Measurements from ENCODE around the gene MAP2K5.
A peak's percentile ranks its signal among the peaks of the same experiment; 100 is the strongest.

Gene MAP2K5

GRCh38 chr15:67834581-67835296 lies 292.2 kb downstream of the MAP2K5 start:
- peaks cover 99% of the 10 kb centered on the region for H3K27me3 ChIP-seq (ENCODE audit: control insufficient read depth, insufficient read depth, low read length)
- H3K9me3 ChIP-seq (ENCODE audit: control insufficient read depth, insufficient read depth, low read length) = no peaks in the 10 kb centered on the region
- H3K27ac ChIP-seq (ENCODE audit: low read depth, low read length) = no peak overlapping the region
- H3K4me3 ChIP-seq (ENCODE audit: low read depth, low read length) = peak overlapping the region; percentile 57
- H3K36me3 ChIP-seq (ENCODE audit: control insufficient read depth, insufficient read depth, low read length) = no peaks in the 10 kb centered on the region
- no peak overlapping the region for H3K9ac ChIP-seq (ENCODE audit: low read depth, low read length)
- peaks cover 45% of the 10 kb centered on the region for H3K4me1 ChIP-seq (ENCODE audit: control insufficient read depth, insufficient read depth, low read length)

- Histone ChIP-seq H3K9me3 (ENCODE audit: control insufficient read depth, insufficient read depth, low read length) (no peaks in the 10 kb centered on the region), H3K9ac (ENCODE audit: low read depth, low read length) (no peak overlapping the region), H3K4me1 (ENCODE audit: control insufficient read depth, insufficient read depth, low read length) (peaks cover 40% of the 10 kb centered on the region)
Observed at GRCh38 chr15:67835297-67836133, 293.0 kb downstream of the MAP2K5 start.

GRCh38 chr15:67836134-67836455 lies 293.6 kb downstream of the MAP2K5 start:
- Histone ChIP-seq H3K4me3 (ENCODE audit: low read depth, low read length) (peak overlapping the region; percentile 57), H3K27me3 (ENCODE audit: control insufficient read depth, insufficient read depth, low read length) (peaks cover 88% of the 10 kb centered on the region), H3K36me3 (ENCODE audit: control insufficient read depth, insufficient read depth, low read length) (no peaks in the 10 kb centered on the region), H3K27ac (ENCODE audit: low read depth, low read length) (no peak overlapping the region), H3K9me3 (ENCODE audit: control insufficient read depth, insufficient read depth, low read length) (no peaks in the 10 kb centered on the region), H3K9ac (ENCODE audit: low read depth, low read length) (no peak overlapping the region), H3K4me1 (ENCODE audit: control insufficient read depth, insufficient read depth, low read length) (peaks cover 43% of the 10 kb centered on the region)

More at GRCh38 chr15:67835297-67836133, 293.0 kb downstream of the MAP2K5 start:
- no peaks in the 10 kb centered on the region for H3K36me3 ChIP-seq (ENCODE audit: control insufficient read depth, insufficient read depth, low read length)
- peaks cover 91% of the 10 kb centered on the region for H3K27me3 ChIP-seq (ENCODE audit: control insufficient read depth, insufficient read depth, low read length)
- H3K27ac ChIP-seq (ENCODE audit: low read depth, low read length) = no peak overlapping the region
- peak overlapping the region; percentile 57 for H3K4me3 ChIP-seq (ENCODE audit: low read depth, low read length)

GRCh38 chr15:67836477-67836876 lies 294.0 kb downstream of the MAP2K5 start:
- peak overlapping the region; percentile 57 for H3K4me3 ChIP-seq (ENCODE audit: low read depth, low read length)
- peaks cover 46% of the 10 kb centered on the region for H3K4me1 ChIP-seq (ENCODE audit: control insufficient read depth, insufficient read depth, low read length)
- H3K27ac ChIP-seq (ENCODE audit: low read depth, low read length) = no peak overlapping the region
- H3K9ac ChIP-seq (ENCODE audit: low read depth, low read length) = no peak overlapping the region
- H3K27me3 ChIP-seq (ENCODE audit: control insufficient read depth, insufficient read depth, low read length) = peaks cover 88% of the 10 kb centered on the region
- no peaks in the 10 kb centered on the region for H3K9me3 ChIP-seq (ENCODE audit: control insufficient read depth, insufficient read depth, low read length)
- H3K36me3 ChIP-seq (ENCODE audit: control insufficient read depth, insufficient read depth, low read length) = no peaks in the 10 kb centered on the region

GRCh38 chr15:67836955-67837354 lies 294.5 kb downstream of the MAP2K5 start:
- H3K9ac ChIP-seq (ENCODE audit: low read depth, low read length) = no peak overlapping the region
- no peaks in the 10 kb centered on the region for H3K36me3 ChIP-seq (ENCODE audit: control insufficient read depth, insufficient read depth, low read length)
- H3K27me3 ChIP-seq (ENCODE audit: control insufficient read depth, insufficient read depth, low read length) = peaks cover 86% of the 10 kb centered on the region
- H3K4me1 ChIP-seq (ENCODE audit: control insufficient read depth, insufficient read depth, low read length) = peaks cover 49% of the 10 kb centered on the region
- H3K27ac ChIP-seq (ENCODE audit: low read depth, low read length) = no peak overlapping the region
- no peak overlapping the region for H3K4me3 ChIP-seq (ENCODE audit: low read depth, low read length)
- no peaks in the 10 kb centered on the region for H3K9me3 ChIP-seq (ENCODE audit: control insufficient read depth, insufficient read depth, low read length)

- Histone ChIP-seq H3K9me3 (ENCODE audit: control insufficient read depth, insufficient read depth, low read length) (no peaks in the 10 kb centered on the region), H3K27me3 (ENCODE audit: control insufficient read depth, insufficient read depth, low read length) (peaks cover 67% of the 10 kb centered on the region), H3K36me3 (ENCODE audit: control insufficient read depth, insufficient read depth, low read length) (no peaks in the 10 kb centered on the region), H3K4me1 (ENCODE audit: control insufficient read depth, insufficient read depth, low read length) (peaks cover 45% of the 10 kb centered on the region), H3K4me3 (ENCODE audit: low read depth, low read length) (peak overlapping the region; percentile 88), H3K27ac (ENCODE audit: low read depth, low read length) (no peak overlapping the region), H3K9ac (ENCODE audit: low read depth, low read length) (no peak overlapping the region)
Observed at GRCh38 chr15:67838789-67839332, 296.4 kb downstream of the MAP2K5 start.

GRCh38 chr15:67839499-67839928 lies 297.0 kb downstream of the MAP2K5 start:
- Histone ChIP-seq H3K27ac (ENCODE audit: low read depth, low read length) (peak overlapping the region; percentile 3), H3K4me1 (ENCODE audit: control insufficient read depth, insufficient read depth, low read length) (peaks cover 48% of the 10 kb centered on the region), H3K4me3 (ENCODE audit: low read depth, low read length) (peak overlapping the region; percentile 88), H3K27me3 (ENCODE audit: control insufficient read depth, insufficient read depth, low read length) (peaks cover 60% of the 10 kb centered on the region), H3K9me3 (ENCODE audit: control insufficient read depth, insufficient read depth, low read length) (no peaks in the 10 kb centered on the region), H3K9ac (ENCODE audit: low read depth, low read length) (no peak overlapping the region), H3K36me3 (ENCODE audit: control insufficient read depth, insufficient read depth, low read length) (no peaks in the 10 kb centered on the region)

GRCh38 chr15:67839929-67840748 lies 297.6 kb downstream of the MAP2K5 start, which contains the start of gene RNU6-1:
TSS of gene RNU6-1 (minus strand) at chr15:67840045.
- peak within 1 kb of the TSS; percentile 78 for H3K27ac ChIP-seq (ENCODE audit: low read depth, low read length)
- peaks cover 51% of the 10 kb centered on the region for H3K4me1 ChIP-seq (ENCODE audit: control insufficient read depth, insufficient read depth, low read length)
- H3K36me3 ChIP-seq (ENCODE audit: control insufficient read depth, insufficient read depth, low read length) = no peaks in the 10 kb centered on the region
- no peaks in the 10 kb centered on the region for H3K9me3 ChIP-seq (ENCODE audit: control insufficient read depth, insufficient read depth, low read length)
- H3K9ac ChIP-seq (ENCODE audit: low read depth, low read length) = peak within 1 kb of the TSS; percentile 80
- peaks cover 54% of the 10 kb centered on the region for H3K27me3 ChIP-seq (ENCODE audit: control insufficient read depth, insufficient read depth, low read length)
- H3K4me3 ChIP-seq (ENCODE audit: low read depth, low read length) = peak within 1 kb of the TSS; percentile 88

GRCh38 chr15:67840749-67841512 lies 298.4 kb downstream of the MAP2K5 start:
- peak overlapping the region; percentile 80 for H3K9ac ChIP-seq (ENCODE audit: low read depth, low read length)
- no peaks in the 10 kb centered on the region for H3K9me3 ChIP-seq (ENCODE audit: control insufficient read depth, insufficient read depth, low read length)
- H3K36me3 ChIP-seq (ENCODE audit: control insufficient read depth, insufficient read depth, low read length) = no peaks in the 10 kb centered on the region
- peak overlapping the region; percentile 88 for H3K4me3 ChIP-seq (ENCODE audit: low read depth, low read length)
- peaks cover 46% of the 10 kb centered on the region for H3K27me3 ChIP-seq (ENCODE audit: control insufficient read depth, insufficient read depth, low read length)
- H3K27ac ChIP-seq (ENCODE audit: low read depth, low read length) = peak overlapping the region; percentile 78
- peaks cover 51% of the 10 kb centered on the region for H3K4me1 ChIP-seq (ENCODE audit: control insufficient read depth, insufficient read depth, low read length)

- H3K4me3 ChIP-seq (ENCODE audit: low read depth, low read length) = peak overlapping the region; percentile 88
Observed at GRCh38 chr15:67841513-67841762, 298.9 kb downstream of the MAP2K5 start.

More at GRCh38 chr15:67841513-67841762, 298.9 kb downstream of the MAP2K5 start:
- Histone ChIP-seq H3K36me3 (ENCODE audit: control insufficient read depth, insufficient read depth, low read length) (no peaks in the 10 kb centered on the region), H3K27me3 (ENCODE audit: control insufficient read depth, insufficient read depth, low read length) (peaks cover 41% of the 10 kb centered on the region), H3K9me3 (ENCODE audit: control insufficient read depth, insufficient read depth, low read length) (no peaks in the 10 kb centered on the region), H3K27ac (ENCODE audit: low read depth, low read length) (no peak overlapping the region), H3K9ac (ENCODE audit: low read depth, low read length) (no peak overlapping the region), H3K4me1 (ENCODE audit: control insufficient read depth, insufficient read depth, low read length) (peaks cover 51% of the 10 kb centered on the region)

All from HUES48 (cell line).